Measurements from ENCODE around the gene SUCLG2. TPM values are rescaled to one million over a fixed set of nuclear protein-coding genes. Genes with fewer than 3 reads are reported as not detected.

Gene SUCLG2
- total RNA-seq, result 10 to 100 TPM in 6 of 8 experiments, 1 to 10 TPM in 2; 9.0 to 68.6 (median 22.3) TPM

GRCh38 chr3:67654099-67654843 is at the start of gene SUCLG2:
Gene SUCLG2 (minus strand): TSS chr3:67654612. CDS start chr3:67654586, 26 bp downstream.
- ATAC-seq (replicated peaks in 6 of 8), result peak; percentile 93 to 96 (median 94)
- Histone ChIP-seq H3K27ac (peak within 1 kb of the TSS; percentile 65 to 83), H3K4me3 (peak within 1 kb of the TSS; percentile 44 to 78 (median 66)), H3K4me1 (replicated peaks in 1 of 2) (peaks cover 5 to 17% of the 10 kb centered on the region in 2 donors)
- 0 to 18% (median 2%) methylated on average over 1 to 9 of the region's 66 CpGs; no CpG with 5 or more reads in 6 of the 10 experiments for WGBS, 10 experiments
- in situ Hi-C loops (cut with MboI; ENCODE audit: low pct_unique_long_range_greater_than_20kb in 2 of 9, low sequenced_read_pairs in 9 of 9, unreplicated experiment in 9 of 9), result no loop called here

- ATAC-seq (replicated peaks in 6 of 8), result no peak
- peaks cover 0 to 11% of the 10 kb centered on the region in 2 donors for H3K4me1 ChIP-seq (replicated peaks in 1 of 2)
- H3K4me3 ChIP-seq, result no peak overlapping the region
- WGBS, 10 experiments, result 68 to 100% (median 90%) methylated on average over 1 to 4 of the region's 4 CpGs; no CpG with 5 or more reads in 1 of the 10 experiments
- in situ Hi-C loops (cut with MboI; ENCODE audit: low pct_unique_long_range_greater_than_20kb in 2 of 9, low sequenced_read_pairs in 9 of 9, unreplicated experiment in 9 of 9), result no loop called here
- H3K27ac ChIP-seq, result no peak overlapping the region
Observed at GRCh38 chr3:67700596-67700995, 46.2 kb upstream of the SUCLG2 start.

- in situ Hi-C loops (cut with MboI; ENCODE audit: low pct_unique_long_range_greater_than_20kb in 2 of 9, low sequenced_read_pairs in 9 of 9, unreplicated experiment in 9 of 9), result no loop called here
- Histone ChIP-seq H3K4me1 (replicated peaks in 1 of 2) (peaks cover 0 to 6% of the 10 kb centered on the region in 2 donors), H3K4me3 (no peak overlapping the region), H3K27ac (no peak overlapping the region)
- no peak for ATAC-seq (replicated peaks in 6 of 8)
- WGBS, 10 experiments, result 76 to 100% (median 93%) methylated on average over 1 to 5 of the region's 5 CpGs; no CpG with 5 or more reads in 1 of the 10 experiments
Observed at GRCh38 chr3:67699882-67700281, 45.5 kb upstream of the SUCLG2 start.

GRCh38 chr3:67692621-67693020 is 38.2 kb upstream of the SUCLG2 start:
- Histone ChIP-seq H3K4me3 (no peak overlapping the region), H3K27ac (no peak overlapping the region), H3K4me1 (replicated peaks in 1 of 2) (no peaks in the 10 kb centered on the region)
- WGBS, 10 experiments, result 11 to 100% (median 80%) methylated on average over 1 to 4 of the region's 4 CpGs; no CpG with 5 or more reads in 2 of the 10 experiments
- ATAC-seq (replicated peaks in 6 of 8), result no peak
- in situ Hi-C loops (cut with MboI; ENCODE audit: low pct_unique_long_range_greater_than_20kb in 2 of 9, low sequenced_read_pairs in 9 of 9, unreplicated experiment in 9 of 9), result no loop called here

GRCh38 chr3:67691926-67692325 is 37.5 kb upstream of the SUCLG2 start:
- WGBS, 10 experiments, result 9 to 100% (median 63%) methylated on average over 1 of the region's 1 CpG; no CpG with 5 or more reads in 2 of the 10 experiments
- no peak for ATAC-seq (replicated peaks in 6 of 8)
- Histone ChIP-seq H3K27ac (no peak overlapping the region), H3K4me3 (no peak overlapping the region), H3K4me1 (replicated peaks in 1 of 2) (no peaks in the 10 kb centered on the region)
- in situ Hi-C loops (cut with MboI; ENCODE audit: low pct_unique_long_range_greater_than_20kb in 2 of 9, low sequenced_read_pairs in 9 of 9, unreplicated experiment in 9 of 9), result no loop called here

GRCh38 chr3:67691207-67691606 is 36.8 kb upstream of the SUCLG2 start:
- no peak for ATAC-seq (replicated peaks in 6 of 8)
- WGBS, 10 experiments, result 63 to 83% methylated on average over 1 of the region's 1 CpG; no CpG with 5 or more reads in 8 of the 10 experiments
- no peak overlapping the region for H3K27ac ChIP-seq
- H3K4me3 ChIP-seq, result no peak overlapping the region
- no peaks in the 10 kb centered on the region for H3K4me1 ChIP-seq (replicated peaks in 1 of 2)
- in situ Hi-C loops (cut with MboI; ENCODE audit: low pct_unique_long_range_greater_than_20kb in 2 of 9, low sequenced_read_pairs in 9 of 9, unreplicated experiment in 9 of 9), result no loop called here

- H3K4me1 ChIP-seq (replicated peaks in 1 of 2), result no peaks in the 10 kb centered on the region
- no peak overlapping the region for H3K27ac ChIP-seq
- no peak for ATAC-seq (replicated peaks in 6 of 8)
- no peak overlapping the region for H3K4me3 ChIP-seq
- in situ Hi-C loops (cut with MboI; ENCODE audit: low pct_unique_long_range_greater_than_20kb in 2 of 9, low sequenced_read_pairs in 9 of 9, unreplicated experiment in 9 of 9), result no loop called here
- 33 to 100% (median 67%) methylated on average over 1 of the region's 1 CpG for WGBS, 10 experiments
Observed at GRCh38 chr3:67689806-67690205, 35.4 kb upstream of the SUCLG2 start.

- 90 to 100% (median 95%) methylated on average over 2 of the region's 2 CpGs; no CpG with 5 or more reads in 7 of the 10 experiments for WGBS, 10 experiments
- H3K27ac ChIP-seq, result no peak overlapping the region
- H3K4me3 ChIP-seq, result no peak overlapping the region
- in situ Hi-C loops (cut with MboI; ENCODE audit: low pct_unique_long_range_greater_than_20kb in 2 of 9, low sequenced_read_pairs in 9 of 9, unreplicated experiment in 9 of 9), result no loop called here
- ATAC-seq (replicated peaks in 6 of 8), result no peak
- H3K4me1 ChIP-seq (replicated peaks in 1 of 2), result no peaks in the 10 kb centered on the region
Observed at GRCh38 chr3:67688231-67688630, 33.8 kb upstream of the SUCLG2 start.

GRCh38 chr3:67686069-67686468 is 31.7 kb upstream of the SUCLG2 start:
- no peak for ATAC-seq (replicated peaks in 6 of 8)
- Histone ChIP-seq H3K4me1 (replicated peaks in 1 of 2) (no peaks in the 10 kb centered on the region), H3K4me3 (no peak overlapping the region), H3K27ac (no peak overlapping the region)
- 67 to 100% (median 83%) methylated on average over 1 to 8 of the region's 8 CpGs; no CpG with 5 or more reads in 1 of the 10 experiments for WGBS, 10 experiments
- in situ Hi-C loops (cut with MboI; ENCODE audit: low pct_unique_long_range_greater_than_20kb in 2 of 9, low sequenced_read_pairs in 9 of 9, unreplicated experiment in 9 of 9), result no loop called here

GRCh38 chr3:67685499-67685898 is 31.1 kb upstream of the SUCLG2 start:
- H3K4me1 ChIP-seq (replicated peaks in 1 of 2), result no peaks in the 10 kb centered on the region
- H3K4me3 ChIP-seq, result no peak overlapping the region
- ATAC-seq (replicated peaks in 6 of 8), result no peak
- WGBS, 10 experiments, result 50 to 100% (median 92%) methylated on average over 1 of the region's 1 CpG; no CpG with 5 or more reads in 6 of the 10 experiments
- H3K27ac ChIP-seq, result no peak overlapping the region
- in situ Hi-C loops (cut with MboI; ENCODE audit: low pct_unique_long_range_greater_than_20kb in 2 of 9, low sequenced_read_pairs in 9 of 9, unreplicated experiment in 9 of 9), result no loop called here

- WGBS, 10 experiments, result 69 to 100% (median 95%) methylated on average over 1 to 3 of the region's 3 CpGs
- H3K4me1 ChIP-seq (replicated peaks in 1 of 2), result no peaks in the 10 kb centered on the region
- H3K27ac ChIP-seq, result no peak overlapping the region
- no peak overlapping the region for H3K4me3 ChIP-seq
- in situ Hi-C loops (cut with MboI; ENCODE audit: low pct_unique_long_range_greater_than_20kb in 2 of 9, low sequenced_read_pairs in 9 of 9, unreplicated experiment in 9 of 9), result no loop called here
- ATAC-seq (replicated peaks in 6 of 8), result no peak
Observed at GRCh38 chr3:67684211-67684610, 29.8 kb upstream of the SUCLG2 start.

- Histone ChIP-seq H3K4me3 (no peak overlapping the region), H3K4me1 (replicated peaks in 1 of 2) (no peaks in the 10 kb centered on the region), H3K27ac (no peak overlapping the region)
- in situ Hi-C loops (cut with MboI; ENCODE audit: low pct_unique_long_range_greater_than_20kb in 2 of 9, low sequenced_read_pairs in 9 of 9, unreplicated experiment in 9 of 9), result no loop called here
- ATAC-seq (replicated peaks in 6 of 8), result no peak
Observed at GRCh38 chr3:67683522-67683921, 29.1 kb upstream of the SUCLG2 start.

- no peak for ATAC-seq (replicated peaks in 6 of 8)
- no peaks in the 10 kb centered on the region for H3K4me1 ChIP-seq (replicated peaks in 1 of 2)
- in situ Hi-C loops (cut with MboI; ENCODE audit: low pct_unique_long_range_greater_than_20kb in 2 of 9, low sequenced_read_pairs in 9 of 9, unreplicated experiment in 9 of 9), result no loop called here
- H3K4me3 ChIP-seq, result no peak overlapping the region
- no peak overlapping the region for H3K27ac ChIP-seq
Observed at GRCh38 chr3:67678665-67679064, 24.3 kb upstream of the SUCLG2 start.

GRCh38 chr3:67674055-67674454 is 19.6 kb upstream of the SUCLG2 start:
- WGBS, 10 experiments, result 33 to 100% (median 88%) methylated on average over 1 to 4 of the region's 4 CpGs; no CpG with 5 or more reads in 2 of the 10 experiments
- in situ Hi-C loops (cut with MboI; ENCODE audit: low pct_unique_long_range_greater_than_20kb in 2 of 9, low sequenced_read_pairs in 9 of 9, unreplicated experiment in 9 of 9), result no loop called here

More at GRCh38 chr3:67674055-67674454, 19.6 kb upstream of the SUCLG2 start:
- no peak for ATAC-seq (replicated peaks in 6 of 8)
- Histone ChIP-seq H3K4me3 (no peak overlapping the region), H3K27ac (no peak overlapping the region), H3K4me1 (replicated peaks in 1 of 2) (no peaks in the 10 kb centered on the region)

Data from motor neuron (in vitro differentiated cells).